ENCODE results near the gene LCOR.

DNA sequence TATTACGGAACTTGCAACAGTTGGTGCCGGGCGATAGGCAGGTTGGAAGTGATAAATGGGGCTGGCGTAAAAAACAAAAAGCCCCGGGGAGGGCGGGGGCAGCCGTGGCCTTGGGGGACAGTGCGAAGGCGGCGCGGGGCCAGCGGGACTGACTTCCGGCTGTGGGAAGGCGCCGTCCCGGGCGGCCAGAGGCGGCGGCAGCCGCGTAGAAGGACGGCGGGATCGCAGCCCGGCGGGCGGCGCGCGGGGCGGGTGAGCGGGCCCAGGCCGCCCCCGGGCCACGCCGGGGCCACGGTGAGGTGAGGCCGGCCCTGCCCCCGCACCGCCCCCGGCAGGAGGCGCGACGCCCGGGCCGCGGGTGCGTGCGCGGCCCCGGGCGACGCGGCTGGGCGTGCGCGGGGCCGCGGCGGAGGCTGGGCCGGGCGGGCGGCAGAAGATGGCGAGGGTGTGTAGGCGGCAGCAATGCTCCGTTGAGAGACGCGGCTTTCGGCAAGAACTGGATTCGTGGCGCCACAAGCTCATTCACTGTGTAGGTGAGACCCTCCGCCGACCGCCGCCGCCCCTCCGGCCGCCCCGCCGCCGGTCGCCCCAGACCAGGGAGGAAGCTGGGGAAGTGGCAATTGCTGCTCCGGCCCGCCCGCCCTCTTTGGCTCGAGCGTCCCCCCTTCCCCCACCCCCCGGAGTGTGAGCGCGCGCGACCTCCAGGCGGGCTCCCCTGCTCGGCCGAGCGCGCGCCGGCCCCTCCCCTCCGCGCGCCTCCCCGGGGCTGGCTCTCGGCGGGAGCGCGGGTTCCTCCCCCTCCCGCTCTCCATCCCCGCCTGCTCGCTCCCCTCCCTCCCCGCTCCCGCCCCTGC lies at the start of gene LCOR:
- TF ChIP-seq ZBTB7A (IDR thresholded peaks at IDR 0.05; ENCODE audit: low read depth): no peak
- TF ChIP-seq FOXM1 (IDR thresholded peaks at IDR 0.05; ENCODE audit: borderline replicate concordance, low read depth): no peak
- TF ChIP-seq RAD21 (IDR thresholded peaks at IDR 0.05; ENCODE audit: low read depth): no peak
- peak; percentile 88 for TF ChIP-seq YY1 (IDR thresholded peaks at IDR 0.05; ENCODE audit: low read depth)
- TF ChIP-seq CREB1 (IDR thresholded peaks at IDR 0.05; ENCODE audit: low read depth): no peak
- TF ChIP-seq, protein P1, sequence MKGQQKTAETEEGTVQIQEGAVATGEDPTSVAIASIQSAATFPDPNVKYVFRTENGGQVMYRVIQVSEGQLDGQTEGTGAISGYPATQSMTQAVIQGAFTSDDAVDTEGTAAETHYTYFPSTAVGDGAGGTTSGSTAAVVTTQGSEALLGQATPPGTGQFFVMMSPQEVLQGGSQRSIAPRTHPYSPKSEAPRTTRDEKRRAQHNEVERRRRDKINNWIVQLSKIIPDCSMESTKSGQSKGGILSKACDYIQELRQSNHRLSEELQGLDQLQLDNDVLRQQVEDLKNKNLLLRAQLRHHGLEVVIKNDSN (IDR thresholded peaks at IDR 0.05): no peak
- TF ChIP-seq CEBPB (IDR thresholded peaks at IDR 0.05): no peak
